SK-N-SH (cell line): ENCODE results near the gene STK4.
"Not testable (repeated sequence)": the region's sequence is repeated elsewhere in the genome, so short reads cannot be mapped to it uniquely, and the experiment has no call there.

ENCODE experiments used
- CTCF ChIP-seq: fragments of 200-600 bp; sonication (generic); IDR thresholded peaks from 2 replicates; pipeline ENCODE4 v1.6.1; 2017; ENCODE audit warnings: antibody characterized with exemption, mild to moderate bottlenecking, moderate library complexity
- ELF1 ChIP-seq: IDR thresholded peaks from 2 replicates; pipeline ENCODE4 v1.4.0; 2012
- GATA2 ChIP-seq: sonication (generic); formaldehyde crosslinking; IDR thresholded peaks from 2 replicates; pipeline ENCODE4 v1.5.0; 2020; ENCODE audit warnings: mild to moderate bottlenecking, missing genetic modification reagents

GRCh38 chr20:45063107-45063506 lies 96.8 kb downstream of the STK4 start:
- not testable (repeated sequence) for TF ChIP-seq ELF1; CTCF; GATA2 (CRISPR knock-in tag)
